ENCODE measurements around the gene TSTD1. TPM values are rescaled to one million over a fixed set of nuclear protein-coding genes. Genes with fewer than 3 reads are reported as not detected.
A peak's percentile ranks its signal among the peaks of the same experiment; 100 is the strongest.

Gene TSTD1
- total and polyA plus RNA-seq, 12 donors: 46.3 to 280 (median 93.3) TPM

- intact Hi-C loops (cut with DNase I): no loop called here
- Histone ChIP-seq H3K9me3 (replicated peaks in 1 of 3) (no peaks in the 10 kb centered on the region), H3K27ac (no peak overlapping the region), H3K4me3 (no peak overlapping the region), H3K27me3 (no peaks in the 10 kb centered on the region), H3K36me3 (replicated peaks in 1 of 2) (no peaks in the 10 kb centered on the region), H3K4me1 (replicated peaks in 1 of 2) (peaks cover 0 to 7% of the 10 kb centered on the region in 2 donors)
- TF ChIP-seq POLR2A (IDR thresholded peaks at IDR 0.05): no peak
- TF ChIP-seq CTCF (IDR thresholded peaks at IDR 0.05): no peak
- no peak for DNase-seq
- 86 to 100% (median 96%) methylated on average over 1 of the region's 1 CpG for WGBS, 4 donors
Observed at GRCh38 chr1:161084597-161084988, 45.8 kb upstream of the TSTD1 start.

GRCh38 chr1:161083748-161084596, 45.2 kb upstream of the TSTD1 start:
- 67 to 73% (median 69%) methylated on average over 10 of the region's 10 CpGs for WGBS, 4 donors
- no peak for TF ChIP-seq POLR2A (IDR thresholded peaks at IDR 0.05)
- TF ChIP-seq CTCF (IDR thresholded peaks at IDR 0.05): no peak
- no peaks in the 10 kb centered on the region for H3K27me3 ChIP-seq
- DNase-seq: no peak
- peaks cover 0 to 7% of the 10 kb centered on the region in 2 donors for H3K4me1 ChIP-seq (replicated peaks in 1 of 2)
- H3K27ac ChIP-seq: peak overlapping the region in 3 of 5 donors; percentile 33 to 54 (median 49)
- H3K4me3 ChIP-seq: no peak overlapping the region
- H3K36me3 ChIP-seq (replicated peaks in 1 of 2): no peaks in the 10 kb centered on the region
- no peaks in the 10 kb centered on the region for H3K9me3 ChIP-seq (replicated peaks in 1 of 3)
- intact Hi-C loops (cut with DNase I): no loop called here

- 38 to 48% (median 46%) methylated on average over 8 of the region's 8 CpGs for WGBS, 4 donors
- Histone ChIP-seq H3K4me3 (no peak overlapping the region), H3K4me1 (replicated peaks in 1 of 2) (peaks cover 0 to 7% of the 10 kb centered on the region in 2 donors), H3K36me3 (replicated peaks in 1 of 2) (no peaks in the 10 kb centered on the region), H3K27ac (peak overlapping the region in 3 of 5 donors; percentile 33 to 54 (median 49)), H3K9me3 (replicated peaks in 1 of 3) (no peaks in the 10 kb centered on the region), H3K27me3 (no peaks in the 10 kb centered on the region)
- DNase-seq: peak; percentile 81 to 96 (median 93)
- intact Hi-C loops (cut with DNase I): no loop called here
- TF ChIP-seq POLR2A (IDR thresholded peaks at IDR 0.05): peak in 1 of 2 donors; percentile 28
- TF ChIP-seq CTCF (IDR thresholded peaks at IDR 0.05): no peak
Observed at GRCh38 chr1:161082996-161083747, 44.4 kb upstream of the TSTD1 start.

- intact Hi-C loops (cut with DNase I): no loop called here
- peaks cover 0 to 7% of the 10 kb centered on the region in 2 donors for H3K4me1 ChIP-seq (replicated peaks in 1 of 2)
- no peaks in the 10 kb centered on the region for H3K9me3 ChIP-seq (replicated peaks in 1 of 3)
- no peaks in the 10 kb centered on the region for H3K36me3 ChIP-seq (replicated peaks in 1 of 2)
- peak overlapping the region in 1 of 5 donors; percentile 49 for H3K27ac ChIP-seq
- 79 to 90% (median 85%) methylated on average over 2 of the region's 2 CpGs for WGBS, 4 donors
- no peak overlapping the region for H3K4me3 ChIP-seq
- H3K27me3 ChIP-seq: no peaks in the 10 kb centered on the region
- no peak for TF ChIP-seq POLR2A (IDR thresholded peaks at IDR 0.05)
- no peak for TF ChIP-seq CTCF (IDR thresholded peaks at IDR 0.05)
- DNase-seq: no peak
Observed at GRCh38 chr1:161082483-161082882, 43.7 kb upstream of the TSTD1 start.
